ENCODE data around the gene WDR20.
"Not testable (repeated sequence)": the region's sequence is repeated elsewhere in the genome, so short reads cannot be mapped to it uniquely, and the experiment has no call there.

WDR20 gene

DNA sequence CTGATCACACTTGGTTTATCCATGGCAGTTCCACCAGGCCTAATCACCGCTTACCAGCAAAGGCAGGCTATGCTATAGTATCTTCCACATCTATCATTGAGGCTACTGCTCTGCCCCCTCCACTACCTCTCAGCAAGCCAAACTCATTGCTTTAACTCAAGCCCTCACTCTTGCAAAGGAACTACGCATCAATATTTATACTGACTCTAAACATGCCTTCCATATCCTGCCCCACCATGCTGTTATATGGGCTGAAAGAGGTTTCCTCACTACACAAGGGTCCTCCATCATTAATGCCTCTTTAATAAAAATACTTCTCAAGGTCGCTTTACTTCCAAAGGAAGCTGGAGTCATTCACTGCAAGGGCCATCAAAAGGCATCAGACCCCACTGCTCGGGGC, 104.1 kb downstream of the WDR20 start:
- DNase-seq, result not testable (repeated sequence)

DNA sequence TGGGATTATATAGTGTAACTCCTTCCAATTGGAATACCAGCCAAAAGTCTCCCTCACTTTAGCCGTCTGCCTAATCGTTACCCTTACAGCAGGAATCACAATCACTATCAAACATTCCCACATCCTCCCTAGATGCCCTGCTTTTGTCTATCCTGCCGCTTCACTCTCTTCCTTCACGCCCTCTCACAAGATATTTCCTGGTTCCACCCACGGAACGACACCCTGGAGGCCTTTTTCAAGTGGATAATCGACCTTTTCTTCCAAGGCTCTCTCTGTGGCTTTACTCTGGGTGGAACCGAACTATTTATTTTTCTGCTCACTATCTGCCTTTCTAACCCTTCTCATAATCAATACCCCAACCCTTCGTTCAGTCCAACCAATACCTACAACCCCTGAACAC, 106.4 kb downstream of the WDR20 start:
- DNase-seq, result no peak

DNA sequence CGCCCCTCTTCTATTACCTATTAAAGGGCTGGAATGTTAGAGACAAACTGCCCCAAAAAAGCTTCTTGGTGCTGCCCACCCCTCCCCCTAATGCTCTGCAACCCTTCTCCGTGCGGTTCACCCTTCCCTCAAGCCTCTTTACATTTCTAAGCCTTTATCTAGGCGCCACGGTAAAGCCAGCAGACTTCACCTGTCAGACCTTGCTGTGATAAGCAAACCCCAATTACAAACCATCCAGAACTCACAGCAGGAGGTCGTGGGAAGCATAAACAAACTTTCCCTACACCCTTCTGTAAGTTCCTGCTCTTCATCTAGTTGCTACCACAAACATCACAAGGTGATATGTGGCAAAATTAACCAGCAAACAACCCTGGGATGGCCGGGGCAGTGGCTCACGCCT, 108.4 kb downstream of the WDR20 start:
- DNase-seq, result no peak

DNA sequence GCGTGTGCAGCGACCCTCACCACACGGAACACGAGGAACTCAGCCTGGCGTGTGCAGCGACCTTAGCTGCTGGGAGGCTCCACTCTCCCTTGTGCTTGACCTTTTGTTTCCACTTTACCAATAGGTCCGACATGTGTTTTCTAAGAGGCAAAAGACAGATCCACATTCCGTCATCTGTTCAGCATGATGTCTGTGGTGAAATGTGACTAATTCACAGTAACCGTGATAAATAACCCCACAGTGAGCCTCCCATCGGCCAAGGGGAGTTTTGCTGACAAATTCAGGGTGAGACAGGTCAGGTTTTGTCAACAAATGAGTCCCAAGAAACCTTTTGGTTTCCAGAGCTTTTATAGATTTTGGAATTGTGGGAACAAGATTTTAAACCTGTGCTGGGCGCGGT, 109.3 kb downstream of the WDR20 start:
- no peak for DNase-seq

DNA sequence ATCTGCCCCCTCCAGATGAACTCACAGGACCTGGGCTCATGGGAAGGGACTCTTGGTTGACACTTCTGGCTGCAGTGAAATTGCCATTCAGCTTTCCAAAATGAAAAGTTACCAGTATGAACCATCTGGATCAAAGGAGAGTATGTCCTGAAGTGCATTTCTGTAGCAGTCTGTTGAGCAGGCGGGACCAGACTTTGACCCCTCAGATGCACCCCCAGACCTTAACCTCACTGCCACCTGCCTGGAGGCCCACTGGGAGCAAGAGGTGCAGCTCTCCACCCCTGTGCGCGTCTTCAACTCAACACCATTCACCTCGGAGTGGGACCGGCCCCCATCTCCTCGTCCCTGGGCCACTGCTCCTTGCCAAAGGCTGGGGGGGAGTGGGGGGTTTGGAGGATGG, 110.3 kb downstream of the WDR20 start:
- DNase-seq, result no peak

DNA sequence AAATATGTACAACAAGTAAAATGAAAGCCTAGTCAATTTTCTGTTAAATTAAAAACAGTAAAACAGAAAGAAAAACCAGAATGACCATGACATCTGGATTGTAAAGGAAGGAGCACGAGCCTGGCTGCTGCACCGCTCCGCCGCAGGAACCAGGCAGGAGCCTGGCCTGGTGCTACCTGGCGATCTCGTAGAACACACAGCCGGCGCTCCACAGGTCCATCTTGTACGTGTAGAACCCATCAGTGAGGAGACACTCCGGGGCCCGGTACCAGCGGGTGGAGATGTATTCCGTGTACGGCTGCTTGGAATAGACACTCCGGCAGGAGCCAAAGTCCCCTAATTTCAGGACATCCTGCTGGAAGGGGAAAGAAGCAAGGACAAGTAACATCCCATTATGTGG, 110.9 kb downstream of the WDR20 start:
- DNase-seq, result no peak

DNA sequence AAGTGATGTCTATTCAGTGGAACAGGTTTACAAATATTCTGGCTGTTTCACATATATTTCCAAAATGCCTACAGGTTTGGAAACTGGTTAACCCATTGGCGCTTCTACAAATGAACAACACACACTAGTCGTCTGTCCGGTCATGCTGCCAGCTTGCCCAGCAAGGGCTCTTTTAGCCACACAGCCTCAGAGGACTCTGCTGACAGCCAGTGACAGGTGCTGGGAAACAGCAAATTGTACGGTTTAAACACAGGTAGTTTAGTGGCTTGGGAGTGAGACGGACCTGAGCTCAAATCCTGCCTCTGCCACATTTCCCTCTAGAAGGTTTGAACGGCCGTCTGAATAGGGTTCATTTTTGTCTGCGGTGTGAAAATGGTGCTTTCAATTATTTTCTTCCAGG, 111.5 kb downstream of the WDR20 start:
- no peak for DNase-seq

DNA sequence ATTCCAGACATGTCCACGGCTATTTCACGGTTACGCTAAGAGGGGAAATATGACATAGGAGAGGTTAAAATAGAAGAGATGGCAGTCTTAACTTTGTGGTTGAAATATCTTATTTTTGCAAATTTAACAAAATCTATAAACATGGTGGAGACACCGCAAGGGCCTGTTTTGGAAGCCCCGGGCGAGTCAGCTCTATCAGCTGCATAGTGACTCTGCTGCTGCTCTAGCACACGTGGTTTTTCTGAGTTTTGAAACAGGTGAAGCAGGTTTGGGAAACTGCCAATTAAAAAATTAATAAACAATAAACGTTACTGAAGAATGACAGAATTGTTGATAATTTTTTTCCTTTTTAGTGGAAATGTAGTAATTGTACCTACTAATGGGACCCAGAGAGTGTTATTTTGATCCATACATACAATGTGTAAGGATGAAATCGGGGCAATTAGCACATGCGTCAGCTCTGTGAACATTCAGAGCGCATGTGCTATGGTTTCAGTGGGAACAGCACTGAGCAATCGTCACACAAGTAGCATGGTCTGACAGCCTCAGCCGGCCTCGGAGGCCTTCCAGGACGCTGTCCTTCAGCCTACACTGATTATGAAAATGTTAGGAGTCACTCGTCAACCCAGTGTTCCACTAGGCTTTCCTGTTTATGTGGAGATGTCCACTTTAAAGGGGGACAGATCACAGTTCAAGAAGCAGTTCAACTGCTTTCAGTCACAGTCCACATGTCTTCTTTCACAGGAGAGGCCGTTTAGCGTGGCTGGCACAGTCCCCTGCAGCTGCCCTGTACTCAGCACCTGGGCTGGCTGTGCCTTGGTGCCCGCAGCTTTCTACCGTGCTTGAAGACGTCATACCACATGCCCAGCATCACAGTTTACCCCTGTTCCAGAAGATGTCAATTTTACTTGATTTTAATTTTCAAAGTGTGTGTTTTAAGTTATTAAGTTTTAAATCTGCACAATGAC, 113.4 kb downstream of the WDR20 start:
- no peak for DNase-seq

DNA sequence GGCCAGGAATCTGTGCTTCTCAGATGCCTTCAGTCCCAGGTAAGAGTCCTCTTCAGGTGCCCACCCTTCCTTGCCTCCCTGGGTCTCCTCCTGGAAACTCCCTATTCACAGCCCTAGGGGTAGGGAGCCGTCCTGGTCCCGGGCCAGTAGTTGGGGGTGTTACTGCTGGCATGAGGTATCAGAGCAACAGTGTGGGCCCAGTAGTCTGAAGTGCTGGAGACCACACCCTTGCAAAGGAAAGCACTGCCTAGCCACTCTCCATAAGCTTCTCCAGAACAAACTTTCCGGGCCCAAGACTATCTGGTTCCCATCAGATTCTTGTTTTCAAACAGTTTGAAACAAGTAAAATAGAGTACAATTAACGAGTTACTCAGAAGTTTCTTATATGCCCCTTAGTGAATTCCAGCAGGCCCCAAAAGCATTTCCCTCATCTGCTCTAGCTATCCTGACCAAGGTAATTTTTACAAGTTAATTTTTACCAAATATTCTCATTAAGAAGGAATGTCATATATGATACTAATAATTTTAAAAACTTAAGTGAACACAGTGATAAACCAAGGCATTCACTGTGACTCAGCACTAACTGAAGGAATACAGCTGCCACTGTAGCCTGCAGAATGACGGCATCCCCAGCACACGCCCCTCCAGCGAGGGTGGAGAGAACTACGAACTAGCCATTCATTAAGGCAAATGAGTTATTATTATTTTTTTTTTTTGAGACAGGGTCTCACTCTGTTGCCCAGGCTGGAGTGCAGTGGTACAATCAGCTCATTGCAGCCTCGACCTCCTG, 115.9 kb downstream of the WDR20 start:
- DNase-seq, result no peak

DNA sequence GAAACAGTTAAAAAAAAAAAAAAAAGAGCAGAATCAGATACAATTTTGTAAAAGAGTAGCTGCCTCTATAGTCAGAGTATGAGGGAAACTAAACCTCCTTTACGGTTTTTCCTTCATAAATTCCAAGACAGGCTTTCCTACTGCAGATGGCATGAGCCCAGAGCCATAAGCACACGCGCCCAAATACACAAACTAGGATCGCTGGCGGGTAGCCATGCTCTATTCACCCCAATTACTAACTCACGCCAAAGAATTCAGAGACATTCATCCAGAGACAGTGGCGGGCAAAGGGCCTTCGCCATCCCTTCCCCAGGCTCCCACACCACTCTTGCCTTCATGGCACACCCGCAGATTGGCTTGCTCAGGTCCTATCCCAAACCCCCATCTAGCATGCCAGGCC, 117.0 kb downstream of the WDR20 start:
- no peak for DNase-seq

DNA sequence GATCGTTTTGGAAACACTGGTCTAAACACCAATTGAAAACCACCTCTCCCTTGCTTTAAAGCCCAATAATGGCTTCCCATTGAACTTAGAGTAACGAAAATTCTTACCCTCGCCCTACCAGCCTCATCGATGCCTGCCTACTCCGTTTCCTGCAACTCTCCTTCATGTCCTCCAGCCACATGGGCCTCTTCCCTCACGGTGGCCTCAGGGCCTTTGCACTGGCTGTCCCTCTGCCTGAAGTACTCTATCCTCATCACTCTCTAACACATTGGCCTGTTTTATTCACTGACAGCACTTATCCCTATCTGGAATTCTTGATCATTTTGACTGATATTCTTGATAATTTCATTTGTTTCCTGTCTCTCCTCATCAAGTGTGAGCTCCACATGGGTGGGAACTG, 118.4 kb downstream of the WDR20 start:
- no peak for DNase-seq
